Measurements from ENCODE around the gene STAC3.

The STAC3 gene

DNA sequence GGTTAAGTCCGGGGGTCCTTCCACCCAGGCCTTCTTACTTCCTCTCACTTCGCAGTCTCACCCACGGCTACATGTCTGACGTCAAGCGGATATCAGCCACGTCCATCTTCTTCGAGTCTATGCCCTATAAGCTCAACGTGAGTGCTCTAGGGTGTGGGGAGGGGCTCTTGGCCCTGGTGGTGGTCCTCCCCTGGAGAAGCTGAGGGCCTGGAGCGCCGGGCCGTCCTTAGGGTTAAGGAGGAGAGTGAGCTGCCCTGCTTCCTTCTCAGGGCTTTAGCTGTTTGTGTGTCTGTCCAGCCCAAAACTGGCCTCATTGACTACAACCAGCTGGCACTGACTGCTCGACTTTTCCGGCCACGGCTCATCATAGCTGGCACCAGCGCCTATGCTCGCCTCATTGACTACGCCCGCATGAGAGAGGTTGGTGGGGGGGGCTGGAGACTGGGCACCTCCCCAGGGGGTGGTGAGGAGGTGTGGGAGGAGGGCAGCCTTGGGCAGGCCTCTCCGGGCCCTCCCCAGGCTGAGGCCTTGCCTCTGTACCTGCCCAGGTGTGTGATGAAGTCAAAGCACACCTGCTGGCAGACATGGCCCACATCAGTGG, 18.7 kb downstream of the STAC3 start:
- H3K9ac ChIP-seq (ENCODE audit: low read length), result no peak overlapping the region
- no peak overlapping the region for H3K4me3 ChIP-seq (ENCODE audit: low read length)
- H3K4me1 ChIP-seq (ENCODE audit: control insufficient read depth, low read depth, low read length), result peaks cover 25% of the 10 kb centered on the region
- no peak overlapping the region for H3K27ac ChIP-seq (ENCODE audit: low read length)
- H3K27me3 ChIP-seq (ENCODE audit: control insufficient read depth, insufficient read depth, low read length), result peaks cover 74% of the 10 kb centered on the region
- H3K36me3 ChIP-seq (ENCODE audit: control insufficient read depth, low read depth, low read length), result peaks cover 38% of the 10 kb centered on the region
- no peaks in the 10 kb centered on the region for H3K9me3 ChIP-seq (ENCODE audit: control insufficient read depth, low read depth, low read length)

DNA sequence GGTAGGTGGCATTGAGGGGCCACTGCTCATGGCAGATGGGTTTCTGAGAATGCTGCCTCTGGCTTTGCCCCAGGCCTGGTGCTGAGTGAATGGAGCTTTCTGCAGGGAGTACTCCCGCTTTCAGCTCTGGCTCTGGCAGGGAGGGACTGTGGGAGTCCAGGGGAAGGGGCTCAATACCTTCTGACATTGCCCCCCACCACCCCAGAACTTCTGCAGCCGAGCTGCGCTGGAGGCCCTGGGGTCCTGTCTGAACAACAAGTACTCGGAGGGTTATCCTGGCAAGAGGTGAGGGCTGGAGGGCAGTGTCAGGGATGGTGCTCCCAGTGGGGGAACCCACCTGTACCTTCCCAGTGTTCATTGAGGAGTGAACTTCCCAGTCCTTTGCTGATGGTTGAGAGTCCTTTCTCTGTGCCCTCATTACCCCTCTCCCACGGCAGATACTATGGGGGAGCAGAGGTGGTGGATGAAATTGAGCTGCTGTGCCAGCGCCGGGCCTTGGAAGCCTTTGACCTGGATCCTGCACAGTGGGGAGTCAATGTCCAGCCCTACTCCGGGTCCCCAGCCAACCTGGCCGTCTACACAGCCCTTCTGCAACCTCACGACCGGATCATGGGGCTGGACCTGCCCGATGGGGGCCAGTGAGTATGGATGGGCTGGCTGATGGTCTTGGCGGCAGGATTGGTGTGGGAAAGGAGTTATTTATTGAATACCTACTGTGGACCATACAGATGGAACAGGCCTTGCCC, 19.5 kb downstream of the STAC3 start:
- Histone ChIP-seq H3K36me3 (ENCODE audit: control insufficient read depth, low read depth, low read length) (peaks cover 38% of the 10 kb centered on the region), H3K27ac (ENCODE audit: low read length) (no peak overlapping the region), H3K9ac (ENCODE audit: low read length) (peak overlapping the region; percentile 100), H3K4me3 (ENCODE audit: low read length) (peak overlapping the region; percentile 97), H3K27me3 (ENCODE audit: control insufficient read depth, insufficient read depth, low read length) (peaks cover 74% of the 10 kb centered on the region), H3K4me1 (ENCODE audit: control insufficient read depth, low read depth, low read length) (peaks cover 31% of the 10 kb centered on the region), H3K9me3 (ENCODE audit: control insufficient read depth, low read depth, low read length) (no peaks in the 10 kb centered on the region)

DNA sequence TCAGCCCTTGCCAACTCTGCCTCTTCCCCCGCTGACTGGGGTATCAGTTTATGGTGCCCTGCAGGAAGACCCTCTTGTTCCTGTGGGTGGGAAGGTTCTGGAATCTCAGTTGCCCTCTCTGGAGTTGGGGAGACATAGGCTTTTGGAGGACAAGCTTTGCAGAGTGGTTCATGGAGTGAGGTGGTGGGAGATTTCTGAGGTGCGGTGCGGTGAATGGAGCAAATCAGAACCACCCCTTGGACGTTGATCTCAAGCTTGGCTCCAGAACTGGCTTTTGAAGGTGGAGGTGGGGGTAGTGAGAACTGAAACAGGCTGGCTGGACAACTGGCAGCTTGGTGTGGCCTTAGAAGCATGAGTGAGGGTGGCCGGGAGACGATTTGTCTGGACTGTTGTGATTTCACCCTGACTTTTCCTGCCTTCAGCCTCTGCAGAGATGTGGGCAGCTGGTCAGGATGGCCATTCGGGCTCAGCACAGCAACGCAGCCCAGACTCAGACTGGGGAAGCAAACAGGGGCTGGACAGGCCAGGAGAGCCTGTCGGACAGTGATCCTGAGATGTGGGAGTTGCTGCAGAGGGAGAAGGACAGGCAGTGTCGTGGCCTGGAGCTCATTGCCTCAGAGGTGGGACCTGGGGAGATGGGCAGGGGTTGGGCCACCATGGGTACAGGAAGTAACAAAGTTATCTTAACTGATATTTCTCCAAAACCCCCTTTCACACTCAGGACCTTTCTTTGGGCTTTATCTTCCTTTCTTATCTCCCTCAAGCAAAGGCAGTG, 20.4 kb downstream of the STAC3 start:
- Histone ChIP-seq H3K27me3 (ENCODE audit: control insufficient read depth, insufficient read depth, low read length) (peaks cover 74% of the 10 kb centered on the region), H3K9me3 (ENCODE audit: control insufficient read depth, low read depth, low read length) (no peaks in the 10 kb centered on the region), H3K4me3 (ENCODE audit: low read length) (peak overlapping the region; percentile 97), H3K36me3 (ENCODE audit: control insufficient read depth, low read depth, low read length) (peaks cover 38% of the 10 kb centered on the region), H3K9ac (ENCODE audit: low read length) (peak overlapping the region; percentile 100), H3K27ac (ENCODE audit: low read length) (peak overlapping the region; percentile 98), H3K4me1 (ENCODE audit: control insufficient read depth, low read depth, low read length) (peaks cover 30% of the 10 kb centered on the region)

DNA sequence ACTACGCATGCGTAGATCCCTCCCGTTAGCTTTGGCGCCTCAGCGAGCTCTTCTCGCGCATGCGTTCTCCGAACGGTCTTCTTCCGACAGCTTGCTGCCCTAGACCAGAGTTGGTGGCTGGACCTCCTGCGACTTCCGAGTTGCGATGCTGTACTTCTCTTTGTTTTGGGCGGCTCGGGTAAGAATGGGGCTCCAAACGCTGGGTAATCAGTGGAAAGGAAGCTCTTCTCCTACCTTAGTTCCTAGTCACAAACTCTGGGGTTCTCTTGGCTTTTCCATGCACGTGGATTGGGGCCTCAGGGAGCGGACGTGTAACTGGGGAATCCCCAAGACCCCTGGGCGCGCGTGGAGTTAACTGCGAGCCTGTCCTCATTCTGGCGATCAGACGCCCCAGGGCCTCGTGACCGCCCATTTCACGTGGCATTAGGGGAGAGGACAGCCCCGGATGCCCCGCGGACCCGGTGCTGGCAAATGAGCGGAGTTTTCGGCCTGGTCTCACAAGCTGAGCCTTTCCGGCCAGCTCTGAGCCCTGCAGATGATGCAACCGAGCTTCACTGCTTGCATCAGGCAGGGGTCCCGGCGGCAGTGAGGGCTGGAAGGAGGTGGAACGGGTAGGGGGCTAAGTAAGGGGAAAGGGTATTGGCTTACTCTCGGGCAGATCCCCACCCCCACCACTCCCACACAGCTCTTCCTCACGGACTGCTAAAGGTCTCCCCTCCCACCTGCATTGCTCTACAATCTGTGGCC, 21.2 kb downstream of the STAC3 start, which contains the start of gene SHMT2:
TSS of gene SHMT2 (plus strand) at position 78 of the 747 bp plus-strand sequence. CDS start at position 146, 68 bp downstream.
- Histone ChIP-seq H3K4me1 (ENCODE audit: control insufficient read depth, low read depth, low read length) (peaks cover 30% of the 10 kb centered on the region), H3K27me3 (ENCODE audit: control insufficient read depth, insufficient read depth, low read length) (peaks cover 74% of the 10 kb centered on the region), H3K9me3 (ENCODE audit: control insufficient read depth, low read depth, low read length) (no peaks in the 10 kb centered on the region), H3K36me3 (ENCODE audit: control insufficient read depth, low read depth, low read length) (peaks cover 38% of the 10 kb centered on the region), H3K27ac (ENCODE audit: low read length) (peak within 1 kb of the TSS; percentile 98), H3K9ac (ENCODE audit: low read length) (peak within 1 kb of the TSS; percentile 100), H3K4me3 (ENCODE audit: low read length) (peak within 1 kb of the TSS; percentile 97)

DNA sequence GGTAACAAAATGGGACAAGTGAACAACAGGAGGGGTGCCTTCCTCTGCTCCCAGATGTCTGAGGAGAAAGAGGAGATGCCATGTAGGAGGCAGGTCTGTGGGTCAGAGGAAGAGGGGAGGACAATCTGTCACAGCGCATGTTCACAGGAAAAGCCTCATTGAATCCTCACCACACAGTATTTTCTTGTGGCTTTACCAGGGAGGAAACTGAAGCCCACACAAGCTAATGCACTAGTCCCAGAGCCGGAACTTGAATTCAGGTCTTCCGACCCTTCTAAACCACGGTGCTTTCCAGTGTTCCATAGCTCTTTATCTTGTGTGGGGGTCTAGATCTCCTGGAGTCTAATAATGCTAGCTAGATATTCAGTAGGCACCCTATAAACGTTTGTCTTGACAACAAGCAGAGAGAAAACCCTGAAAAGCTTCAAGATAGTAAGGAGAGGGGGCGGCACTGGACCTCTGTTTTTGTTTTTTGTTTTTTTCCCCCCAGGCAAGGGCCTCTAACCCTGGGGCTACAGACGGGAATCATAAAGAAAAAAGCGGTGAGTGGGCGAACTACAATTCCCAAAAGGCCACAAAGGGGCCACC, 21.8 kb downstream of the STAC3 start:
- Histone ChIP-seq H3K9me3 (ENCODE audit: control insufficient read depth, low read depth, low read length) (no peaks in the 10 kb centered on the region), H3K27ac (ENCODE audit: low read length) (no peak overlapping the region), H3K4me1 (ENCODE audit: control insufficient read depth, low read depth, low read length) (peaks cover 30% of the 10 kb centered on the region), H3K9ac (ENCODE audit: low read length) (peak overlapping the region; percentile 100), H3K4me3 (ENCODE audit: low read length) (peak overlapping the region; percentile 97), H3K27me3 (ENCODE audit: control insufficient read depth, insufficient read depth, low read length) (peaks cover 74% of the 10 kb centered on the region), H3K36me3 (ENCODE audit: control insufficient read depth, low read depth, low read length) (peaks cover 33% of the 10 kb centered on the region)

DNA sequence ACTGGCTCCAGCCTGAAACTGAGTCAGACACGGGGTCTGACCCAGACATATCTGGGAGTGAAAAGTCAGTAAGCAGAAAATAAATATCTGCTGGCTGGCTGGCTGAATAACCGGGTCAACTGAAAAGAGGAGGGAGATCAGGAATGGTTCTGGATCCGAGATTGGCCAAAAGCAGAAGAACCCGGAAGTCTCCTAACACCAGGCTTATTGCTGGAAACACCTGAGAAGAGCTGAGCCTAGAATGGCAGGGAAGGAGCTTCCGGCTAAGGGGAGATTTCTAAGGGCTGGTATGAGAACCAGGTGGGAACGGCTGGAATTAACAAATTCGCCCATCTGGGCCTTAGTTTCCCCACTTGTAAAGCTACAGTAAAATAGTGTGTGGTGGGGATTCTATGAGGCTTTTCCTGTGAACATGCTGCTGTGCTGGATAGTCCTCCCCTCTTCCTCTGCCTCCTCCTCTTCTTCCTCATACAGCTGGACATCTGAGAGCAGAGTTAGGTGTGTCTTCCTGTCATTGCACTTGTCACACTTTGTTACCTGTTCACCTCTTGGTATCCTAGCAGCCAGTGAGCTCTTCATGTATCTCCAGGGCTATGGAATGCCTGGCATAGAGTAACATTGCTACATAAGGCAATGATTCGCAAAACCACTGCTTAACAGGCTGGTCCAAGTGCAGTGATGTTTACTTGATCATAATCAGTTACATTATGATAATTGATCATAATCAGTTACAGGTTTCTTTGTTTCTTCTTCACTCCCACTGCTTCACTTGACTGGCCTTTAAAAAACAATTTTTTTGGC, 23.5 kb downstream of the STAC3 start:
- peaks cover 17% of the 10 kb centered on the region for H3K36me3 ChIP-seq (ENCODE audit: control insufficient read depth, low read depth, low read length)
- H3K27ac ChIP-seq (ENCODE audit: low read length), result no peak overlapping the region
- no peaks in the 10 kb centered on the region for H3K9me3 ChIP-seq (ENCODE audit: control insufficient read depth, low read depth, low read length)
- peaks cover 74% of the 10 kb centered on the region for H3K27me3 ChIP-seq (ENCODE audit: control insufficient read depth, insufficient read depth, low read length)
- peak overlapping the region; percentile 60 for H3K4me3 ChIP-seq (ENCODE audit: low read length)
- peak overlapping the region; percentile 13 for H3K9ac ChIP-seq (ENCODE audit: low read length)
- peaks cover 31% of the 10 kb centered on the region for H3K4me1 ChIP-seq (ENCODE audit: control insufficient read depth, low read depth, low read length)

DNA sequence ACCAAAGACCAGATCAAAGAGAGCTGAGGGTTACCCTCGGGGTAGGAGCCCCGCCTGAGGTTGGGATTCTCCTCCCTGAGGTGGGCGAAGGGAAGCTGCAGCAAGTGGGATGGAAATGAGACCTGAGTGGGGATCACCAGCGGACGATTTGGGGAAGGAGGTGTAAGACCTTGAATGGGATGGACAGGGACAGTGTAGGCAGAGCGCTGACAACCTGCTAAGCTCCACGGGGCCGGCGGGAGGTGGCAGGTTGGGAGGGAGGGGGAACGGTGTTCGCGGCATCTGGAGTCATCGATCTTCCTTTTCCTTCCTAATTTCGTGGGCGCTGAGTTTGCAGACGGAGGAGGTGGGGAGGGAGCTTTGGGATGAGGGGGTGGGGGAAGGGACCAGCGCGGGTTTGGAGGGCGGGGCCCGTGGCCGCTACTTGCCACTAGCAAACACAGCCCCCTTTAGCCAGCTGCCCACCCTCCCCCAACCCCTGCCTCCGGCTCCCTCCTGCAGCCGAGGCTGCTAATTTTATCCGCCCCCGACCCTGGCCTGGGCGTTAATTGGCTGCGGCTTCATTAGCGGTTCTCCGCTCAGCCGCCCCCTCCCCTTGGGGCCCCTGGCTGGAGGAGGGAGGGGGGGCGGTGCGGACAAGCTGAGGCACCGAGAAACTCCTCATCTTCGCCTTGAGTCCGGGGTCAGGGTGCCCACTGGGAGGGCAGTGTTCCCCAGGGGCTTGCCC, 24.2 kb downstream of the STAC3 start:
- Histone ChIP-seq H3K36me3 (ENCODE audit: control insufficient read depth, low read depth, low read length) (peaks cover 9% of the 10 kb centered on the region), H3K4me3 (ENCODE audit: low read length) (peak overlapping the region; percentile 60), H3K4me1 (ENCODE audit: control insufficient read depth, low read depth, low read length) (peaks cover 34% of the 10 kb centered on the region), H3K9ac (ENCODE audit: low read length) (peak overlapping the region; percentile 13), H3K9me3 (ENCODE audit: control insufficient read depth, low read depth, low read length) (no peaks in the 10 kb centered on the region), H3K27me3 (ENCODE audit: control insufficient read depth, insufficient read depth, low read length) (peaks cover 76% of the 10 kb centered on the region), H3K27ac (ENCODE audit: low read length) (no peak overlapping the region)

DNA sequence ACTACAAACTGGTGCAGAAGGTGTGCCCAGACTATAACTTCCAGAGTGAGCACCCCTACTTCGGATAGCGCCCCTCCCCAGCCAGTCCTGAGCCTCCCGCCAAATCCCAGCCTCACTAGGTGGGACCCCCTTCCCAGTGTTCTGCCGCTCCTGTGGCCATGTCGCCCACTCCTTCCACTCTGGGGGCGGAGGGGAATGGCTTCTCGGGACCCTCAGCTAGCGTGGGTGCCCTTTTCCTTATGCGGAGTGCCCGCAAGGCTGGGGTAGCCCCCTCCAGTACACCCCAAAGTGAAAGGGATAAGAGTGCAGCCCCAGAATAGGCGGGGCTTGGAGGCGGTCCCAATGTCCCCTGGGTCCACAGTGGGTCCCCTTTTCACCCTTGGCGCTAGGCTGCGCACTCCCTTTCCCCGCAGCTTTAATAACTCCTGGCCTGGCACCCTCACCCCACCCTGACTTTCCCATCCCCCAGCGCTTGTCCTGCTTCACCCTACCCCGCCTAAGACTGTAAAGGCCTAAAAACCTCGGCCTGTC, 25.2 kb downstream of the STAC3 start:
- Histone ChIP-seq H3K27ac (ENCODE audit: low read length) (no peak overlapping the region), H3K4me1 (ENCODE audit: control insufficient read depth, low read depth, low read length) (peaks cover 34% of the 10 kb centered on the region)

DNA sequence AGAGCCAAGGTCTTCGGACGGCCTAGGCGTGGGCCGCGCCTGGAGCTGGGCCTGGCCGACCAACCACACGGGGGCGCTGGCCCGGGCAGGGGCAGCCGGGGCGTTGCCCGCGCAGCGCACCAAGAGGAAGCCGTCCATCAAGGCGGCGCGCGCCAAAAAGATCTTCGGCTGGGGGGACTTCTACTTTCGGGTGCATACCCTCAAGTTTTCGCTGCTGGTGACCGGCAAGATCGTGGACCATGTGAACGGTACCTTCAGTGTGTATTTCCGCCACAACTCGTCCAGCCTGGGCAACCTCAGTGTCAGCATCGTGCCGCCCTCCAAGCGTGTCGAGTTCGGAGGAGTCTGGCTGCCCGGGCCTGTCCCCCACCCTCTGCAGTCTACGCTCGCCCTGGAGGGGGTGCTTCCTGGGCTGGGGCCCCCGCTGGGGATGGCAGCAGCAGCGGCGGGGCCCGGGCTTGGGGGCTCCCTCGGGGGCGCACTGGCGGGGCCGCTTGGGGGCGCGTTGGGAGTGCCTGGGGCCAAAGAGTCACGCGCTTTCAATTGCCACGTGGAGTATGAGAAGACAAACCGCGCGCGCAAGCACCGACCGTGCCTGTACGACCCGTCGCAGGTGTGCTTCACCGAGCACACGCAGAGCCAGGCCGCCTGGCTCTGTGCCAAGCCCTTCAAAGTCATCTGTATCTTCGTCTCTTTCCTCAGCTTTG, 25.9 kb downstream of the STAC3 start:
- H3K4me3 ChIP-seq (ENCODE audit: low read length), result no peak overlapping the region
- H3K9ac ChIP-seq (ENCODE audit: low read length), result no peak overlapping the region
- H3K27me3 ChIP-seq (ENCODE audit: control insufficient read depth, insufficient read depth, low read length), result peaks cover 92% of the 10 kb centered on the region
- peaks cover 32% of the 10 kb centered on the region for H3K4me1 ChIP-seq (ENCODE audit: control insufficient read depth, low read depth, low read length)
- H3K27ac ChIP-seq (ENCODE audit: low read length), result no peak overlapping the region
- H3K36me3 ChIP-seq (ENCODE audit: control insufficient read depth, low read depth, low read length), result no peaks in the 10 kb centered on the region
- no peaks in the 10 kb centered on the region for H3K9me3 ChIP-seq (ENCODE audit: control insufficient read depth, low read depth, low read length)

More for the DNA sequence above, 25.2 kb downstream of the STAC3 start:
- H3K4me3 ChIP-seq (ENCODE audit: low read length), result no peak overlapping the region
- H3K36me3 ChIP-seq (ENCODE audit: control insufficient read depth, low read depth, low read length), result no peaks in the 10 kb centered on the region
- no peaks in the 10 kb centered on the region for H3K9me3 ChIP-seq (ENCODE audit: control insufficient read depth, low read depth, low read length)
- no peak overlapping the region for H3K9ac ChIP-seq (ENCODE audit: low read length)
- peaks cover 86% of the 10 kb centered on the region for H3K27me3 ChIP-seq (ENCODE audit: control insufficient read depth, insufficient read depth, low read length)

Data from iPS-18a (cell line).